ENCODE results near the gene JPH2. TPM values are rescaled to one million over a fixed set of nuclear protein-coding genes. Genes with fewer than 3 reads are reported as not detected.

Gene JPH2
- total and polyA plus RNA-seq, 2 of the 4 experiments (the other 2 are of a cell fraction) = 0.44 to 0.54 TPM

DNA sequence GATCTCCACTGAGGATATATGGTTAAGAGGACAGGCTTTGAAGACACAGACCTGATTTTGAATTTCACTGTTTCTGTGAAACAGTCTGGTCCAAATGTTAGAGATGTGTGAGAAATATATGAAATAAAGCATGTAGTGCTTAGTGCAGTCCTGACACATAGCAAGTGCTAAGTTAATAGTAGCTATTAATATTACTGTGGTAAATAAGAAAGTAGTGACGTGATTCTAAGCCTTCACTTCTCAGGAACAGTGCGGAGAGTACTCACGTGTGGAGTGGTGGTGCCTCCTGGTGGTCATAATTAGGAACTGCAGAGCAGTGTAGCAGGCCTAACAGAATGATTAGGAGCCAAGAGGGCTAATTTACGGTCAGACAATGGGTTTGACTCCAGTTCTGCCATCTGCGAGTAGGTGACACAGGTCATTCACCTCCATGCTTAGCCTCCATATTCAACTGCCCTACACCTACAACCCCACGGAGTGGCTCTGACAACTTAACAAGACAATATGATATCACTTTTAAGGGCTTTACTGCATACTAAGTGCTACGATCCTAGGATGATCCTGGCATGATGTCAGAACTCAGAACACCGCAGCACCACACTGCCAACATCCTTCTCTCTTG, 106.2 kb downstream of the JPH2 start:
- dilution Hi-C loops (cut with HindIII; ENCODE audit: low sequenced_read_pairs, unreplicated experiment) (no loop called here), in situ Hi-C loops (cut with MboI; ENCODE audit: low sequenced_read_pairs) (loop anchor here (5.0 kb wide), 2 partner anchors 328 to 543 kb away; no protein-coding TSS in a partner anchor), intact Hi-C loops (cut with micrococcal nuclease) (loop anchor here (1.0 to 5.0 kb wide), 5 partner anchors 166 to 618 kb away; partner anchors contain the start of gene TOX2)
- Histone ChIP-seq H2BK5ac (ENCODE audit: low read depth, low read length, poor library complexity, severe bottlenecking) (peak overlapping the region; percentile 16), H3K9me1 (ENCODE audit: insufficient read depth, low read length) (peaks cover 5% of the 10 kb centered on the region), H3K4me2 (ENCODE audit: low read depth, low read length) (no peak overlapping the region), H2AFZ (replicated peaks; ENCODE audit: low read length, poor library complexity) (peak overlapping the region; percentile 84), H2BK20ac (ENCODE audit: low read depth, low read length) (peak overlapping the region; percentile 86), H3K18ac (ENCODE audit: low read depth, low read length) (no peak overlapping the region), H3K4ac (ENCODE audit: low read depth, low read length) (peak overlapping the region; percentile 77), H2BK15ac (ENCODE audit: low read depth, low read length) (peak overlapping the region; percentile 60; the same call in 1 of the 3 replicates), H2BK120ac (ENCODE audit: low read depth, low read length) (peak overlapping the region; percentile 83), H3K4me3 (ENCODE audit: insufficient read depth, low read depth, low read length) (no peak overlapping the region), H3K4me1 (ENCODE audit: control insufficient read depth, insufficient read depth, low read length) (peaks cover 11% of the 10 kb centered on the region), H3K27ac (ENCODE audit: insufficient read depth, low read length) (no peak overlapping the region), H3K56ac (ENCODE audit: extremely low read depth, insufficient read depth, low read length) (no peak overlapping the region), H4K8ac (ENCODE audit: low read depth in 2 of 2, low read length in 2 of 2) (peak overlapping the region in 1 of 2 experiments; percentile 90; a peak in 2 of 4 replicates), H3K9ac (ENCODE audit: low read depth, low read length) (no peak overlapping the region), H3K27me3 (ENCODE audit: control insufficient read depth, insufficient read depth, low read length) (no peaks in the 10 kb centered on the region), H3K36me3 (ENCODE audit: control insufficient read depth, insufficient read depth, low read length) (no peaks in the 10 kb centered on the region), H4K5ac (ENCODE audit: low read depth, low read length) (no peak overlapping the region), H3K79me1 (ENCODE audit: low read depth in 1 of 2, low read length in 2 of 2) (no peaks in the 10 kb centered on the region), H2AK5ac (ENCODE audit: low read depth, low read length) (peak overlapping the region; percentile 90), H3K23ac (ENCODE audit: low read depth, low read length) (0 out of 2 replicates have a peak overlapping the region, but pooled peaks have one; percentile 20), H4K91ac (ENCODE audit: insufficient read depth, low read depth, low read length) (0 out of 2 replicates have a peak overlapping the region, but pooled peaks have one; percentile 26), H2AK9ac (replicated peaks; ENCODE audit: low read depth, low read length, poor library complexity) (peak overlapping the region; percentile 89), H3K9me3 (ENCODE audit: control insufficient read depth, insufficient read depth, low read length) (no peaks in the 10 kb centered on the region), H4K20me1 (ENCODE audit: insufficient read depth, low read length) (no peaks in the 10 kb centered on the region), H3K14ac (replicated peaks; ENCODE audit: low read depth, low read length) (peak overlapping the region; percentile 51)
- POLR2A ChIA-PET (ENCODE audit: unreplicated experiment) = interaction anchor here (1.0 kb wide), 1 partner anchor 330 kb away, joined by 3 read pairs; no protein-coding TSS in a partner anchor
- no TSS peak for BruUV-seq (replicated peaks)
- no peak for TF ChIP-seq MAZ (IDR thresholded peaks at IDR 0.05; ENCODE audit: borderline replicate concordance, low read depth, low read length)
- TF ChIP-seq SMC3 (IDR thresholded peaks at IDR 0.05; ENCODE audit: low read depth, low read length) = peak; percentile 99
- TF ChIP-seq CHD1 (IDR thresholded peaks at IDR 0.05; ENCODE audit: low read depth, low read length) = no peak
- TF ChIP-seq RAD21 (IDR thresholded peaks at IDR 0.05; ENCODE audit: low read length) = peak; percentile 100
- TF ChIP-seq CEBPB (IDR thresholded peaks at IDR 0.05; ENCODE audit: low read depth, low read length) = no peak
- TF ChIP-seq POLR2A (IDR thresholded peaks at IDR 0.05; ENCODE audit: low read depth, low read length) = 0 out of 2 replicates have a peak, but pooled peaks have one; percentile 30
- no peak for TF ChIP-seq ELK1 (IDR thresholded peaks at IDR 0.05; ENCODE audit: borderline replicate concordance, low read depth, low read length)
- TF ChIP-seq RFX5 (IDR thresholded peaks at IDR 0.05; ENCODE audit: low read depth, low read length) = no peak
- peak; percentile 81 for TF ChIP-seq BHLHE40 (IDR thresholded peaks at IDR 0.05; ENCODE audit: low read depth, low read length)
- no peak for TF ChIP-seq FOS (IDR thresholded peaks at IDR 0.05; ENCODE audit: low read depth, low read length)
- TF ChIP-seq, protein P1, sequence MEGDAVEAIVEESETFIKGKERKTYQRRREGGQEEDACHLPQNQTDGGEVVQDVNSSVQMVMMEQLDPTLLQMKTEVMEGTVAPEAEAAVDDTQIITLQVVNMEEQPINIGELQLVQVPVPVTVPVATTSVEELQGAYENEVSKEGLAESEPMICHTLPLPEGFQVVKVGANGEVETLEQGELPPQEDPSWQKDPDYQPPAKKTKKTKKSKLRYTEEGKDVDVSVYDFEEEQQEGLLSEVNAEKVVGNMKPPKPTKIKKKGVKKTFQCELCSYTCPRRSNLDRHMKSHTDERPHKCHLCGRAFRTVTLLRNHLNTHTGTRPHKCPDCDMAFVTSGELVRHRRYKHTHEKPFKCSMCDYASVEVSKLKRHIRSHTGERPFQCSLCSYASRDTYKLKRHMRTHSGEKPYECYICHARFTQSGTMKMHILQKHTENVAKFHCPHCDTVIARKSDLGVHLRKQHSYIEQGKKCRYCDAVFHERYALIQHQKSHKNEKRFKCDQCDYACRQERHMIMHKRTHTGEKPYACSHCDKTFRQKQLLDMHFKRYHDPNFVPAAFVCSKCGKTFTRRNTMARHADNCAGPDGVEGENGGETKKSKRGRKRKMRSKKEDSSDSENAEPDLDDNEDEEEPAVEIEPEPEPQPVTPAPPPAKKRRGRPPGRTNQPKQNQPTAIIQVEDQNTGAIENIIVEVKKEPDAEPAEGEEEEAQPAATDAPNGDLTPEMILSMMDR (conservative IDR thresholded peaks at IDR 0.05; ENCODE audit: low read depth, low read length) = peak; percentile 99
- TF ChIP-seq RCOR1 (IDR thresholded peaks at IDR 0.05; ENCODE audit: insufficient replicate concordance, low read length) = no peak
- 20% methylated on average over 1 of the region's 8 CpGs; no CpG with 5 or more reads in 1 of the 2 experiments for WGBS, 2 experiments (ENCODE audit: extremely low coverage in 2 of 2, insufficient read length in 1 of 2)
- peak; percentile 98 for ATAC-seq (ENCODE audit: low read depth)
- peak; percentile 76 for DNase-seq
- CTCF ChIA-PET = interaction anchor here (0.6 to 1.9 kb wide), 8 partner anchors 22 to 543 kb away, joined by 3 to 21 read pairs (median 3); no protein-coding TSS in a partner anchor
